Activated T-cell treated with anti-CD3 and anti-CD28 coated beads for 48 hours (primary cell): ENCODE measurements around the gene PRF1.

Experiments used
- DNase-seq: peaks from one replicate; pipeline ENCODE4 v3.0.0-alpha.2; 2020; ENCODE audit warnings: low read depth

PRF1 gene

DNA sequence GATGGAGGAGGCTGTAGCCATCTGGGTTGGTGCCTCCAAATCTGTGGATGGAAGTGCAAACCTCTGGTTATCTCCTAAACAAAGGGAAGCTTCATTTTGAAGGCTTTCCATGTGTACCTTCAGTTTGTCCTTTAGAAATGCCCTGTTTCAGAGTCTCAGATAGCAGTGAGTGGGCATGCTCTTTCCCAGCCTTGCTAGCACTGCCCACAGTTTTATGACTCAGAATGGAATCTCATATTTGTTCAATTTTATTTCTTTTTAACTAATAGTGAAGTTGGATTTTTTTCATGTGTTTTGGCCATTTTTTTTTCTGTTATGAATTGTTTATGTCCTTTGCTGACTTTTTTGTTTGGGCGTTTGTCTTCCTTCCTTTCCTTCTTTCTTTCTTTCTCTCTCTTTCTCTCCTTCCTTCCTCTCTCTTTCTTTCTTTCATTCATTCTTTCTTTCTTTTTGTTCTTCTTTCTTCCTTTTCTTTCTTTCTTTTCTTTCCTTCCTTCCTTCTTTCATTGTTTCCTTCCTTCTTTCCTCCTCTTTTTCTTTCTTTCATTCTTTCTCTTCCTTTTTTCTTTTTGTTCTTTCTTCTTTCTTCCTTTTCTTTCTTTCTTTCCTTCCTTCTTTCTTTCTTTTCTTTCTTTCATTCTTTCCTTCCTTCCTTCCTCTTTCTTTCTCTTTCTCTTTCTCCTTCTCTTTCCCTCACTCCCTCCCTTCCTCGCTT lies 25.6 kb downstream of the PRF1 start:
- no peak for DNase-seq

GRCh38 chr10:70575874-70576802 lies 26.4 kb downstream of the PRF1 start:
- DNase-seq = no peak

- no peak for DNase-seq
Measured at GRCh38 chr10:70575486-70575873, 27.1 kb downstream of the PRF1 start.

GRCh38 chr10:70573599-70574506 lies 28.7 kb downstream of the PRF1 start:
- no peak for DNase-seq

GRCh38 chr10:70571636-70572439 lies 30.7 kb downstream of the PRF1 start:
- no peak for DNase-seq

DNA sequence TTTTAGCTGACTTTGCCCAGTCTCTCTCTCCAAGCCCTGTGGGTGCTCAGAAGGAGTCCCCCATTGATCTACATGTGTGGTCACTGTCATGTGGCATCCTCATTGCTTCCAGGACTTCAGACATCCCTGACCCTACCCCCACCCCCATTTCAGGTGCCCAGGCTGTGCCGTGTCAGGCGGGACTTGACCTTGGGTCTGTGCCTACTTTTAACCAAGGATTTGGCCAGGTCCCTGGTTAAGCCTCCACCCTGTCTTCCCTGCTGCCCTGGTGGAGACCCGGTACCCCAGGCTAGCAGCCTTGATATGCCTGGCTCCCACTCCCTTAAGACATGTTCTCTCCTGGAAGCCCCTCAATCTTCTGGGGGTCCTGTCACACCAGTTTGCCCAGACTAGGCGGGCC lies 31.3 kb downstream of the PRF1 start:
- DNase-seq = no peak

GRCh38 chr10:70568781-70569495 lies 33.6 kb downstream of the PRF1 start:
- no peak for DNase-seq

DNA sequence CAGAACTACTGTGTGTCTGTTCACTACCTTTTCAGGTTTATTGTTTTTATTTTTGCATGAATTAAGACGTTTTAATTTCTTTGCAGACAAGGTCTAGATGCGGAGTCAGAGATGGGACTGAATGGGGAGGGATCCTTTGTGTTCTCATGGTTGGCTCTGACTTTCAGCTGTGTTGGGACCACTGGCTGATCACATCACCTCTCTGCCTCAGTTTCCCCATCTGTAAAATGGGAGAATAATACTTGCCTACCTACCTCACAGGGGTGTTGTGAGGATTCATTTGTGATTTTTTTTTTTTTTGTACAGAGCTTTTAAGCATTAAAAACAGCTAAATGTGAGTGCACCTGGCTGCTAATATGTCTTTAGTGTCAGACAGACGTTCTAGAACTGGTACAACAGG lies 34.4 kb downstream of the PRF1 start:
- DNase-seq = no peak

DNA sequence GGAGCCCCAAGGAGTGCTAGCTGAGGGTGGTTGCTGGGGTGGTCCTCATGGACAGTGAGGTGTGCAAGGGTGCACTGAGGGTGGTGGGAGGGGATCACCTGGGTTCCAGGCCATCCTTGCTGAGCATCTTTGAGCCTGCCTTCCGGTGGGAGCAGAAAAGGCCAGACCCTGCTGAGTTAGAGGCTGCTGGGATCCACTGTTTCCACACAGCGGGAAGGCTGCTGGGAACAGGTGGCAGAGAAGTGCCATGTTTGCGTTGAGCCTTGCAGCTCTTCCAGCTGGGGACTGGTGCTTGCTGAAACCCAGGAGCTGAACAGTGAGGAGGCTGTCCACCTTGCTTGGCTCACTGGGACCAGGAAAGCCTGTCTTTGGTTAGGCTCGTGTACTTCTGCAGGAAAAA lies 34.9 kb downstream of the PRF1 start:
- no peak for DNase-seq

- no peak for DNase-seq
Measured at GRCh38 chr10:70566515-70567290, 35.8 kb downstream of the PRF1 start.

DNA sequence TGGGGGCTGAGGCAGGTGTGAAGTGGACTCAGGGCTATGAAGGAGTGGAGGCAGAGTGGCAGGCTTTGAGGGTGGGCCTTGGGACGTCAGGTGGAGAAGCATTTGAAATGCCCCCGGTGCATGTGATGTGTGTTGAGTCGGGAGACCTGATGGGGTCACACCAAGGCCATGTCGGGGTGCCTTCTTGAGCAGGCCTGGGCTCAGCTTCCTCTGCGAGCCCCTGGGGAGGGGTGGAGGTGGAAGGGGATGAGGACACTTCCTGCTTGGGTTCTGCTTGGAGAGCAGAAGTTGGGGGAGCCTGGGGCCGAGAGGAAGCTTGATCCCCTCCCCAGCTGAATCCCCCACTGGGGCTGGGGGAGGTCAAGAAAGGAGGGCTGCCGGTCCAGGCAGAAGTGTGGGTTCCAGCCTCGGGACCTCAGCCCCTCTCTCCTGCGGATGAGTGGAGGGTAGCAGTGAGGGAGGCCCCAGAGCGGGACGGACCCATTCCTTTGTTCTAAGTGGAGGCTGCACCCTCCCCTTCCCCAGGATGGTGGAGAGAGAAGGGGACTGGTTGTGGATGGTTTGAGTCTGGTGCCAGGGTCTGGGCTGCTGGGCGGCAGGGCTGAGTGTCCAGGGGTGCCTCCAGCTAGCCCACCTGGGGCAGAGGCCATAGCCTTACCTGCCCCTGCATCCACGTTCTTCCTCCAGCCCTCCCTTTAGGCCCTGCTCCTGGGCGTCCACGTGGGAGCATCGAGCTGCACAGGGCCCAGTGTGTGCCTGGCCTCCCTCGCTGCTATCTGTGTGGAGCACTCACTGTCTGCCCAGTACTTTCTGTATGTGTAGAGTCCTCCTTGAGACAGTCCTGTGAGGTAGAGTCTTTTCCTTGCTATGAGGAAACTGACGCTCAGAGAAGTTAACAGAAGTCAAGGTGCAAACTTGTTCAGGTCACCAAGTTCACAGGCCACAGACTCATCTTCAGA lies 36.7 kb downstream of the PRF1 start:
- DNase-seq = no peak

GRCh38 chr10:70564901-70565351 lies 37.6 kb downstream of the PRF1 start:
- no peak for DNase-seq

- DNase-seq = no peak
Measured at GRCh38 chr10:70564113-70564725, 38.3 kb downstream of the PRF1 start.

DNA sequence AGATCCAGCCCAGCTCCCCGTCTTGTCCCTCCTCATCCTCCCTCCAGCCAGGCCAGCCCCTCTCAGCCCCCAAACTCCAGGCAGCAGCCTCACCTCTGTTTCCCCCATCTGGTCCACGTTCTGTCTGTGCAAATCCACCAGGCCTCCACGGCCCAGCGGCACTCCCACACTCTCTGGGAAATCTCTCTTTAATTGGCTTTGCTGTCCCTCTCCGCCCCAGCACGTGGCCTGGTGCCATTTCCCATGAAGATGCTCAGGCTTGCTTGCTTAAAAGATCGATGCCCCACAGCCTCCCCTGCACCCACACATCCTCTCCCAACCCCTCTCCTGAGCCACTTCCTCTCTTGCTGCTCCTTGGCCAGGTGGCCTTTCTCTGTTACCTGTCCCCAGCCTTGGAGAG lies 39.3 kb downstream of the PRF1 start:
- DNase-seq = no peak

DNA sequence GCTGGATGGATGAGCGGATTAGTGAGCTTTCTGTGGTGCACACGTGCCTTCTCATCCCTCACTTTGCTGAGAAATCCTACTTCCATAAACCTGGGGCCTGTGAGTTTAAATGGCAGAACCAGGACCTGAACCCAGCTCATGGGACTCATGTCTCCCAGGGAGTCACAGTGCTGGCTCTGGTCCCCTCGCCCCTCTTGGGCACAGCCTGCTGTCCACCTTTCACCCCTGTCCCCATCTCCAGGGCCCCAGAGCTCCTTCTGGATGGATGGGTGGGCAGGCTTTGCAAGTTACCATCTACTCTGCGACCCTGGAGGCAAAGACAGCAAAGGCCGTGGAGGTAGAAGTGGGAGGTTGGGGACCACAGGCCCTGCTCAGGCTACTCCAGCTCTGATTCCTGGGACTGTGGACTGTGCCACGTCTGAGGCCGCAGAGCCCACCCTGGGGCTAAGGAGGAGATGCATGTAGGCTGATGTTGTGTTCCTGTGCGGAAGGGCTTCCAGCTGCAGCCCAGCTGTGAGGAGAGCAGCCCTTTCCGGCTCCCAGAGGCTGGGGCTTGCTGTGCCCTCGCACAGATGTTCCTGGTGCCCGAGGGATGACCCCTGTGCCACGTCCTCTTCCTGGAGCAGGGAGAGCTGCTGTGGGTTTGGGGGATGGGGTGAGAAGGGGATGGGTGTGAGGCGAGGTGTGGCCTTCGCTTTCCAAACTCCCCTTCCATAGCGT lies 40.3 kb downstream of the PRF1 start:
- no peak for DNase-seq

DNA sequence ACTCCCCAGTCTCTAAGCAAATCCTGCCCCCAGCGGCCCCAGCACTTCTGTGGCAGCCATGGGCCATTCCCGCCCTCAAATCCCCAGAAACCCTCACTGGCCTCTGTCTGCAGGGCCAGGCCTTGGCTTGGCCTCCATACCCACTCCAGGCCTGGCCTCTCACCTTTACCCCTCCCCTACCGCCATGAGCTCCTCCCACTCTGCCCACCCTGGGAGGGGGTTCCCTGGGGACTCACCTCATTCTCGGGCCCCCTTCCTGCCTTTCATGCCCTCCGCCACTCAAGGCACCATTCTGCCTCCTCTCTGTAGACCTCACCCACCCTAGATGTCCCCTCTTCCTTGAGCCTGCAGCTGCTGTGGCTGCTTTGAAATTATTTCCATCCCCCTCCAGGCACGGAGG lies 41.0 kb downstream of the PRF1 start:
- DNase-seq = no peak

- no peak for DNase-seq
Measured at GRCh38 chr10:70561070-70561469, 41.5 kb downstream of the PRF1 start.

DNA sequence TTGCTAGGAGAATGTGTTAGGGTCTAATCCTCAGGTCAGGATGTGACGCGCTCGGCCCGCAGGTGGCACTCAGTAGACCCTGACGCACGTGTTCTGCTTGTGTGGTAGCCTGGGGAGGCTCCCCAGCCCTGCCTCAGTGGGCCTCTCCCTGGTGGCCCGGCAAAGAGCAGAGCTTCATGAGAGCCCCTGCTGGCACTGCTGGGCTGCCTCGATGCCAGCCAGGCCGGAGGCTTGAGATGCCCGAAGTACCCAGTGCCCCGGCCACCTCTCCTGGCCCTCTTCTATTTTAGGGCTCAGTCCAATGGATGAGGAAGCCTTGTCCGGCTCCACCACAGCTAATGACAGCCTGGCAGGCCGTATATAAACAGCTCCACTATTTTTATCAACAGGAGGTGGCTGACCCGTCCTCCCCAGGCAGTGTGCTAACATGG lies 42.0 kb downstream of the PRF1 start:
- DNase-seq = no peak
